Placental epithelial cell (primary cell): ENCODE measurements around the gene GTSE1. TPM values are rescaled to one million over a fixed set of nuclear protein-coding genes. Genes with fewer than 3 reads are reported as not detected.

Experiments
- total RNA-seq: library from RNA; depleted of rRNA; stranded (reverse); fragments of >200 nt; gene quantifications from 2 replicates; pipeline ENCODE4 v1.2.3, GENCODE V29; 2012

Gene GTSE1
- total RNA-seq: 3.1 and 7.6 TPM in 2 replicates

GRCh38 chr22:46296257-46297150 lies at the start of gene GTSE1:
Gene GTSE1, plus strand, starts transcription at chr22:46296870. Its CDS starts 531 bp downstream, at chr22:46297401.

GRCh38 chr22:46250035-46250782 lies 46.5 kb upstream of the GTSE1 start, which contains the start of gene CDPF1:
Gene CDPF1, minus strand, starts transcription at chr22:46250293. Its CDS starts 2,009 bp downstream, at chr22:46248284.

GRCh38 chr22:46263216-46263590 lies 33.5 kb upstream of the GTSE1 start, which contains the start of gene PKDREJ:
Gene PKDREJ, minus strand, starts transcription at chr22:46263343. Its CDS starts 21 bp downstream, at chr22:46263322.

GRCh38 chr22:46267431-46268279 lies 29.0 kb upstream of the GTSE1 start, which contains the start of gene TTC38:
Gene TTC38, plus strand, starts transcription at chr22:46268008. Its CDS starts 32 bp downstream, at chr22:46268040.

GRCh38 chr22:46335201-46336118 lies 38.8 kb downstream of the GTSE1 start, which contains the start of gene TRMU:
Gene TRMU, plus strand, starts transcription at chr22:46335714. Its CDS starts 51 bp downstream, at chr22:46335765.

Other genes with a start within 250 kb of the GTSE1 start
- 27.9 and 30.6 TPM in 2 replicates for gene PPARA, start 146.3 kb upstream of the GTSE1 start, total RNA-seq
- gene CDPF1, start 46.6 kb upstream of the GTSE1 start, total RNA-seq: 12.7 and 14.5 TPM in 2 replicates
- gene PKDREJ, start 33.5 kb upstream of the GTSE1 start, total RNA-seq: under 0.01 TPM in 2 replicates
- 24.7 and 35.2 TPM in 2 replicates for gene TTC38, start 28.9 kb upstream of the GTSE1 start, total RNA-seq
- 19.2 and 30.6 TPM in 2 replicates for gene TRMU, start 38.8 kb downstream of the GTSE1 start, total RNA-seq
- 78.5 and 135 TPM in 2 replicates for gene CELSR1, start 240.8 kb downstream of the GTSE1 start, total RNA-seq